Liver (tissue), 9 donors: ENCODE results near the gene NUB1. TPM values are rescaled to one million over a fixed set of nuclear protein-coding genes. Genes with fewer than 3 reads are reported as not detected.

Experiments used
- DNase-seq: peaks from one replicate; pipeline ENCODE4 v3.0.0-alpha.2; 2017; ENCODE audit warnings: low spot score
- H3K27ac ChIP-seq, 2 donors: one replicate each; pipeline ENCODE4 v1.7.0; 2013; ENCODE audit warnings: inconsistent platforms in 2 of 2, low read length in 2 of 2, control low read depth in 1 of 2, low read depth in 1 of 2, mild to moderate bottlenecking in 1 of 2
- H3K27me3 ChIP-seq, 4 donors: one replicate each; pipeline versions ENCODE4 v1.6.1 to v1.7.0; 2013; ENCODE audit warnings: low read length in 3 of 4, inconsistent platforms in 1 of 4, mild to moderate bottlenecking in 1 of 4, moderate library complexity in 1 of 4; ENCODE audit not compliant: control insufficient read depth in 4 of 4, insufficient read depth in 4 of 4
- H3K36me3 ChIP-seq, 4 donors: one replicate each; pipeline versions ENCODE4 v1.6.1 to v1.7.0; 2013; ENCODE audit warnings: low read length in 3 of 4, mild to moderate bottlenecking in 3 of 4, low read depth in 1 of 4, moderate library complexity in 1 of 4; ENCODE audit not compliant: control insufficient read depth in 4 of 4, insufficient read depth in 3 of 4
- H3K4me1 ChIP-seq, 4 donors: one replicate each; pipeline versions ENCODE4 v1.6.1 to v1.7.0; 2013; ENCODE audit warnings: low read length in 3 of 4, mild to moderate bottlenecking in 3 of 4, moderate library complexity in 1 of 4; ENCODE audit not compliant: control insufficient read depth in 4 of 4, insufficient read depth in 4 of 4
- H3K4me3 ChIP-seq, 3 donors: one replicate each; pipeline versions ENCODE4 v1.6.1 to v1.7.0; 2013; ENCODE audit warnings: low read length in 3 of 3, control low read depth in 1 of 3, low read depth in 1 of 3, mild to moderate bottlenecking in 1 of 3
- H3K9ac ChIP-seq, 2 donors: one replicate each; pipeline ENCODE4 v1.7.0; 2013; ENCODE audit warnings: low read length in 2 of 2, mild to moderate bottlenecking in 2 of 2, moderate library complexity in 2 of 2, control low read depth in 1 of 2, low read depth in 1 of 2
- H3K9me3 ChIP-seq, 4 donors: one replicate each; pipeline versions ENCODE4 v1.6.1 to v1.7.0; 2013; ENCODE audit warnings: low read length in 3 of 4; ENCODE audit not compliant: control insufficient read depth in 4 of 4
- HNF4A ChIP-seq, 2 donors: conservative IDR thresholded peaks; 2 replicates each; pipeline ENCODE4 v1.6.1; 2016; ENCODE audit warnings: antibody characterized with exemption in 2 of 2, mild to moderate bottlenecking in 2 of 2
- JUND ChIP-seq, 2 donors: IDR thresholded peaks; 2 replicates each; pipeline ENCODE4 v1.6.1; 2016; ENCODE audit warnings: antibody characterized with exemption in 2 of 2
- NR2F2 ChIP-seq: IDR thresholded peaks from 2 replicates; pipeline ENCODE4 v1.6.1; 2016; ENCODE audit warnings: antibody characterized with exemption
- RAD21 ChIP-seq, 2 donors: IDR thresholded peaks; 2 replicates each; pipeline ENCODE4 v1.6.1; 2016; ENCODE audit warnings: antibody characterized with exemption in 2 of 2, mild to moderate bottlenecking in 2 of 2
- RXRA ChIP-seq, 2 donors: IDR thresholded peaks; 2 replicates each; pipeline ENCODE4 v1.6.1; 2017 to 2018; ENCODE audit warnings: antibody characterized with exemption in 2 of 2, mild to moderate bottlenecking in 1 of 2
- SP1 ChIP-seq: IDR thresholded peaks from 2 replicates; pipeline ENCODE4 v1.6.1; 2018; ENCODE audit warnings: antibody characterized with exemption, mild to moderate bottlenecking
- TAF1 ChIP-seq: conservative IDR thresholded peaks from 2 replicates; pipeline ENCODE4 v1.6.1; 2016; ENCODE audit warnings: antibody characterized with exemption, mild to moderate bottlenecking
- YY1 ChIP-seq: IDR thresholded peaks from 2 replicates; pipeline ENCODE4 v1.6.1; 2016; ENCODE audit warnings: antibody characterized with exemption, mild to moderate bottlenecking
- WGBS: extraction: QIAGEN DNeasy Blood & Tissue Kit; methylation state at CpG from one replicate; pipeline ENCODE4 v1.1.7; 2013; 5-methylcytosine and 5-hydroxymethylcytosine counted together
- polyA plus RNA-seq, 2 donors: library from polyadenylated mRNA; stranded (reverse) in 1 of 2; unstranded in 1 of 2; fragments of 200-250 nt in 1 of 2; fragments of >200 nt in 1 of 2; fragmentation: Nextera tagmentation in 1 of 2; extraction: Ambion mirVana in 1 of 2; gene quantifications; one replicate each; pipeline versions ENCODE4 v1.2.1 to v1.2.3, GENCODE V29; 2013 to 2015
- total RNA-seq, 2 donors: library from RNA; depleted of rRNA; stranded (reverse); fragments of >200 nt; gene quantifications; one replicate each; pipeline ENCODE4 v1.2.3, GENCODE V29; 2014
- TF ChIP-seq, protein P1 (sequence below): IDR thresholded peaks from 2 replicates; pipeline ENCODE4 v1.6.1; 2016; ENCODE audit warnings: antibody characterized with exemption, mild to moderate bottlenecking
- TF ChIP-seq, protein P2 (sequence below): IDR thresholded peaks from 2 replicates; pipeline ENCODE4 v1.6.1; 2016; ENCODE audit warnings: antibody characterized with exemption
- TF ChIP-seq, protein P3 (sequence below): IDR thresholded peaks from 2 replicates; pipeline ENCODE4 v1.6.1; 2016; ENCODE audit warnings: antibody characterized with exemption
- TF ChIP-seq, protein P4 (sequence below): fragments of 150-350 bp; IDR thresholded peaks from 2 replicates; pipeline ENCODE4 v1.5.1; 2017; ENCODE audit warnings: improper control_type of control experiment, low read depth, low read length; ENCODE audit not compliant: missing input control
- TF ChIP-seq, protein P5 (sequence below): IDR thresholded peaks from 2 replicates; pipeline ENCODE4 v1.6.1; 2016; ENCODE audit warnings: antibody characterized with exemption
- donor health status: healthy.
- donor health status: healthy.
- donor health status: healthy.
- donor health status: healthy.
- donor health status: healthy.

NUB1 gene
- total and polyA plus RNA-seq, 4 donors = 14.0 to 27.9 (median 18.8) TPM

DNA sequence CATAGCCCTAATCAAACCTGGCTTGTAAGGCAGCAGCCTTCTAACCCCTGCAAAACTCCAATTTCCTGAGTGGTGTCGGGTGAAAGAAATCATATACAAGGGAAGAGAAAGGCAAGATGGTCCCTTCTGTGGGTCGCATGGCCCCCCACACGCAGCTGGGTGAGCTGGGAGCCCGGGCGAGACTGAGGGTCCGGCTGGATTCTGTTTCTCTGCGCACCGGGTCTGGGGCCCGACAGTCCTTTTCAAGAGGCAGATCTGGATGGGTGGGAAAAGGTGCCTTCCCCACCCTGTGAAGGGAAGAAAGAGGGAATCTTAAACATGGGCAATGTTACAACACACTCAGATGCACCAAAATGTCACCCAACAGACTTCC is 49.7 kb downstream of the NUB1 start:
- TF ChIP-seq, protein P1, sequence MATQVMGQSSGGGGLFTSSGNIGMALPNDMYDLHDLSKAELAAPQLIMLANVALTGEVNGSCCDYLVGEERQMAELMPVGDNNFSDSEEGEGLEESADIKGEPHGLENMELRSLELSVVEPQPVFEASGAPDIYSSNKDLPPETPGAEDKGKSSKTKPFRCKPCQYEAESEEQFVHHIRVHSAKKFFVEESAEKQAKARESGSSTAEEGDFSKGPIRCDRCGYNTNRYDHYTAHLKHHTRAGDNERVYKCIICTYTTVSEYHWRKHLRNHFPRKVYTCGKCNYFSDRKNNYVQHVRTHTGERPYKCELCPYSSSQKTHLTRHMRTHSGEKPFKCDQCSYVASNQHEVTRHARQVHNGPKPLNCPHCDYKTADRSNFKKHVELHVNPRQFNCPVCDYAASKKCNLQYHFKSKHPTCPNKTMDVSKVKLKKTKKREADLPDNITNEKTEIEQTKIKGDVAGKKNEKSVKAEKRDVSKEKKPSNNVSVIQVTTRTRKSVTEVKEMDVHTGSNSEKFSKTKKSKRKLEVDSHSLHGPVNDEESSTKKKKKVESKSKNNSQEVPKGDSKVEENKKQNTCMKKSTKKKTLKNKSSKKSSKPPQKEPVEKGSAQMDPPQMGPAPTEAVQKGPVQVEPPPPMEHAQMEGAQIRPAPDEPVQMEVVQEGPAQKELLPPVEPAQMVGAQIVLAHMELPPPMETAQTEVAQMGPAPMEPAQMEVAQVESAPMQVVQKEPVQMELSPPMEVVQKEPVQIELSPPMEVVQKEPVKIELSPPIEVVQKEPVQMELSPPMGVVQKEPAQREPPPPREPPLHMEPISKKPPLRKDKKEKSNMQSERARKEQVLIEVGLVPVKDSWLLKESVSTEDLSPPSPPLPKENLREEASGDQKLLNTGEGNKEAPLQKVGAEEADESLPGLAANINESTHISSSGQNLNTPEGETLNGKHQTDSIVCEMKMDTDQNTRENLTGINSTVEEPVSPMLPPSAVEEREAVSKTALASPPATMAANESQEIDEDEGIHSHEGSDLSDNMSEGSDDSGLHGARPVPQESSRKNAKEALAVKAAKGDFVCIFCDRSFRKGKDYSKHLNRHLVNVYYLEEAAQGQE = no peak

GRCh38 chr7:151392002-151392401 is 50.4 kb downstream of the NUB1 start:
- Histone ChIP-seq H3K4me1 (no peaks in the 10 kb centered on the region), H3K27ac (no peak overlapping the region), H3K4me3 (no peak overlapping the region), H3K27me3 (peaks cover 0 to 2% (median 0%) of the 10 kb centered on the region in 4 donors), H3K9me3 (no peaks in the 10 kb centered on the region), H3K9ac (no peak overlapping the region), H3K36me3 (no peaks in the 10 kb centered on the region)
- WGBS = 89% methylated on average over 8 of the region's 8 CpGs
- no peak for DNase-seq
- TF ChIP-seq RAD21 (IDR thresholded peaks at IDR 0.05) (no peak), SP1 (no peak), TAF1 (no peak), RXRA (IDR thresholded peaks at IDR 0.05) (no peak), YY1 (no peak)
- TF ChIP-seq, protein P2, sequence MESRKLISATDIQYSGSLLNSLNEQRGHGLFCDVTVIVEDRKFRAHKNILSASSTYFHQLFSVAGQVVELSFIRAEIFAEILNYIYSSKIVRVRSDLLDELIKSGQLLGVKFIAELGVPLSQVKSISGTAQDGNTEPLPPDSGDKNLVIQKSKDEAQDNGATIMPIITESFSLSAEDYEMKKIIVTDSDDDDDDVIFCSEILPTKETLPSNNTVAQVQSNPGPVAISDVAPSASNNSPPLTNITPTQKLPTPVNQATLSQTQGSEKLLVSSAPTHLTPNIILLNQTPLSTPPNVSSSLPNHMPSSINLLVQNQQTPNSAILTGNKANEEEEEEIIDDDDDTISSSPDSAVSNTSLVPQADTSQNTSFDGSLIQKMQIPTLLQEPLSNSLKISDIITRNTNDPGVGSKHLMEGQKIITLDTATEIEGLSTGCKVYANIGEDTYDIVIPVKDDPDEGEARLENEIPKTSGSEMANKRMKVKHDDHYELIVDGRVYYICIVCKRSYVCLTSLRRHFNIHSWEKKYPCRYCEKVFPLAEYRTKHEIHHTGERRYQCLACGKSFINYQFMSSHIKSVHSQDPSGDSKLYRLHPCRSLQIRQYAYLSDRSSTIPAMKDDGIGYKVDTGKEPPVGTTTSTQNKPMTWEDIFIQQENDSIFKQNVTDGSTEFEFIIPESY = no peak
- TF ChIP-seq, protein P3, sequence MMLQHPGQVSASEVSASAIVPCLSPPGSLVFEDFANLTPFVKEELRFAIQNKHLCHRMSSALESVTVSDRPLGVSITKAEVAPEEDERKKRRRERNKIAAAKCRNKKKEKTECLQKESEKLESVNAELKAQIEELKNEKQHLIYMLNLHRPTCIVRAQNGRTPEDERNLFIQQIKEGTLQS = no peak

More for the DNA sequence above, 49.7 kb downstream of the NUB1 start:
- 95% methylated on average over 9 of the region's 9 CpGs for whole genome bisulfite sequencing
- no peaks in the 10 kb centered on the region for H3K9me3 ChIP-seq
- no peak overlapping the region for H3K27ac ChIP-seq
- H3K27me3 ChIP-seq = peaks cover 0 to 2% (median 0%) of the 10 kb centered on the region in 4 donors
- no peak overlapping the region for H3K4me3 ChIP-seq
- no peak overlapping the region for H3K9ac ChIP-seq
- H3K4me1 ChIP-seq = no peaks in the 10 kb centered on the region
- no peaks in the 10 kb centered on the region for H3K36me3 ChIP-seq
- no peak for DNase-seq

DNA sequence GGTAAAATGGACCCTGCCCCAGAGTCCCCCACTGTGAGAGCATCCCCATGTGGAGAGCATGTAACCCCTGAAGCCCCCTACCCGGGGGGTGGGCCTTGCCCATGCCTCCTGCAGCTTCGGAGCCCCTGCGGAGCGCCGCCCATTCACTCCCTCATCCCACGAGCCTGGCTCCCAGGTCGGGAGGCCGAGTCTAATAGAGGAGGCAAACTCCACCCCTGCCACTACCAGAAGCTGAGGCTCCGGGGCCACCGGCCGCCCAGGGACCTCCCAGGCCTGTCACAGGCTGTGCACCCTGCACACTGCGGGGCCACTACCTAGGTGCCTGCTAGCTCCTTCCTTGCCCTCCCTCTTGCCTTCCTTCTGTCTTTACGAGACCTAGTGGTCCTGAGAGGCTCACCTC is 50.8 kb downstream of the NUB1 start:
- Histone ChIP-seq H3K4me1 (no peaks in the 10 kb centered on the region), H3K27me3 (peaks cover 0 to 2% (median 0%) of the 10 kb centered on the region in 4 donors)
- TF ChIP-seq, protein P4, sequence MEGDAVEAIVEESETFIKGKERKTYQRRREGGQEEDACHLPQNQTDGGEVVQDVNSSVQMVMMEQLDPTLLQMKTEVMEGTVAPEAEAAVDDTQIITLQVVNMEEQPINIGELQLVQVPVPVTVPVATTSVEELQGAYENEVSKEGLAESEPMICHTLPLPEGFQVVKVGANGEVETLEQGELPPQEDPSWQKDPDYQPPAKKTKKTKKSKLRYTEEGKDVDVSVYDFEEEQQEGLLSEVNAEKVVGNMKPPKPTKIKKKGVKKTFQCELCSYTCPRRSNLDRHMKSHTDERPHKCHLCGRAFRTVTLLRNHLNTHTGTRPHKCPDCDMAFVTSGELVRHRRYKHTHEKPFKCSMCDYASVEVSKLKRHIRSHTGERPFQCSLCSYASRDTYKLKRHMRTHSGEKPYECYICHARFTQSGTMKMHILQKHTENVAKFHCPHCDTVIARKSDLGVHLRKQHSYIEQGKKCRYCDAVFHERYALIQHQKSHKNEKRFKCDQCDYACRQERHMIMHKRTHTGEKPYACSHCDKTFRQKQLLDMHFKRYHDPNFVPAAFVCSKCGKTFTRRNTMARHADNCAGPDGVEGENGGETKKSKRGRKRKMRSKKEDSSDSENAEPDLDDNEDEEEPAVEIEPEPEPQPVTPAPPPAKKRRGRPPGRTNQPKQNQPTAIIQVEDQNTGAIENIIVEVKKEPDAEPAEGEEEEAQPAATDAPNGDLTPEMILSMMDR = no peak
- no peak for TF ChIP-seq NR2F2
- TF ChIP-seq HNF4A (conservative IDR thresholded peaks at IDR 0.05) = no peak
- TF ChIP-seq SP1 = no peak
- TF ChIP-seq JUND (IDR thresholded peaks at IDR 0.05) = no peak
- TF ChIP-seq, protein P3 = no peak
- TF ChIP-seq, protein P1 = no peak
- TF ChIP-seq, protein P5, sequence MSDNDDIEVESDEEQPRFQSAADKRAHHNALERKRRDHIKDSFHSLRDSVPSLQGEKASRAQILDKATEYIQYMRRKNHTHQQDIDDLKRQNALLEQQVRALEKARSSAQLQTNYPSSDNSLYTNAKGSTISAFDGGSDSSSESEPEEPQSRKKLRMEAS = no peak
- TF ChIP-seq RXRA (IDR thresholded peaks at IDR 0.05) = no peak

More for the DNA sequence above, 50.8 kb downstream of the NUB1 start:
- Histone ChIP-seq H3K36me3 (no peaks in the 10 kb centered on the region), H3K27ac (no peak overlapping the region), H3K9ac (no peak overlapping the region), H3K4me3 (no peak overlapping the region), H3K9me3 (no peaks in the 10 kb centered on the region)
- WGBS = 88% methylated on average over 13 of the region's 13 CpGs
- DNase-seq = no peak
